GM19455 (cell line): Measurements from ENCODE around the gene PIGO.

ENCODE experiments used
- ATAC-seq: cut with Tn5 transposase; IDR thresholded peaks from one replicate; pipeline ENCODE4 v1.9.1; 2021; ENCODE audit not compliant: unreplicated experiment

PIGO gene

GRCh38 chr9:35072461-35073278, 23.7 kb downstream of the PIGO start, which contains the start of gene VCP:
Gene VCP, minus strand, starts transcription at chr9:35072625. Its CDS starts 272 bp downstream, at chr9:35072353.
- peak; percentile 86 for ATAC-seq

- peak; percentile 56 for ATAC-seq
These were observed 24.5 kb downstream of the PIGO start for GRCh38 chr9:35071814-35072460.

- ATAC-seq, result no peak
These were observed 25.3 kb downstream of the PIGO start for GRCh38 chr9:35070823-35071813.

- no peak for ATAC-seq
These were observed 27.4 kb downstream of the PIGO start for GRCh38 chr9:35069020-35069419.

- ATAC-seq, result no peak
These were observed 29.3 kb downstream of the PIGO start for GRCh38 chr9:35067056-35067455.

GRCh38 chr9:35060548-35061207, 35.7 kb downstream of the PIGO start:
- no peak for ATAC-seq

GRCh38 chr9:35059438-35059837, 37.0 kb downstream of the PIGO start:
- no peak for ATAC-seq

- no peak for ATAC-seq
These were observed 39.1 kb downstream of the PIGO start for GRCh38 chr9:35057271-35057620.

- ATAC-seq, result no peak
These were observed 39.7 kb downstream of the PIGO start for GRCh38 chr9:35056571-35057270.

- no peak for ATAC-seq
These were observed 41.3 kb downstream of the PIGO start for GRCh38 chr9:35054871-35055644.

GRCh38 chr9:35054185-35054835, 42.1 kb downstream of the PIGO start:
- ATAC-seq, result no peak

- ATAC-seq, result no peak
These were observed 45.1 kb downstream of the PIGO start for GRCh38 chr9:35051069-35051967.

GRCh38 chr9:35048511-35048910, 47.9 kb downstream of the PIGO start:
- no peak for ATAC-seq

GRCh38 chr9:35044071-35044470, 52.3 kb downstream of the PIGO start:
- ATAC-seq, result no peak

GRCh38 chr9:35042891-35043545, 53.4 kb downstream of the PIGO start:
- no peak for ATAC-seq

GRCh38 chr9:35042081-35042604, 54.2 kb downstream of the PIGO start:
- ATAC-seq, result no peak
